HepG2 (cell line): ENCODE results near the gene SP3. TPM values are rescaled to one million over a fixed set of nuclear protein-coding genes. Genes with fewer than 3 reads are reported as not detected.
A peak's percentile ranks its signal among the peaks of the same experiment; 100 is the strongest.

Experiments used
- ETV5 ChIP-seq: IDR thresholded peaks from 2 replicates; pipeline ENCODE4 v1.6.1; 2018; ENCODE audit warnings: missing biosample characterization, missing genetic modification reagents, inconsistent platforms, borderline replicate concordance
- ETV6 ChIP-seq: sonication (generic); formaldehyde crosslinking; conservative IDR thresholded peaks from 2 replicates; pipeline ENCODE4 v1.4.0; 2020; ENCODE audit warnings: missing genetic modification reagents
- KDM5B ChIP-seq: sonication (generic); formaldehyde crosslinking; IDR thresholded peaks from 2 replicates; pipeline ENCODE4 v1.4.0; 2020; ENCODE audit warnings: missing genetic modification reagents, mild to moderate bottlenecking, borderline replicate concordance
- KLF6 ChIP-seq: IDR thresholded peaks from 2 replicates; pipeline ENCODE4 v1.8.0; 2016; ENCODE audit warnings: missing biosample characterization, missing genetic modification reagents
- NR2F2 ChIP-seq: IDR thresholded peaks from 2 replicates; pipeline ENCODE4 v1.6.1; 2012; ENCODE audit warnings: low read depth, inconsistent platforms, borderline replicate concordance
- RFXANK ChIP-seq: IDR thresholded peaks from 2 replicates; pipeline ENCODE4 v1.6.1; 2016
- SIX1 ChIP-seq: sonication (generic); formaldehyde crosslinking; IDR thresholded peaks from 2 replicates; pipeline ENCODE4 v1.4.0; 2020; ENCODE audit warnings: missing genetic modification reagents, borderline replicate concordance
- SMC3 ChIP-seq: IDR thresholded peaks from 2 replicates; pipeline ENCODE4 v1.6.1; 2011; ENCODE audit warnings: low read length, improper control_type of control experiment
- SOX5 ChIP-seq: IDR thresholded peaks from 2 replicates; pipeline ENCODE4 v1.6.1; 2016; ENCODE audit warnings: borderline replicate concordance
- STAT5B ChIP-seq: sonication (generic); formaldehyde crosslinking; IDR thresholded peaks from 2 replicates; pipeline ENCODE4 v1.4.0; 2020; ENCODE audit warnings: missing genetic modification reagents
- ZBTB8A ChIP-seq: sonication (generic); formaldehyde crosslinking; IDR thresholded peaks from 2 replicates; pipeline ENCODE4 v1.4.0; 2020; ENCODE audit warnings: mild to moderate bottlenecking, low read depth, missing genetic modification reagents, borderline replicate concordance
- ZIK1 ChIP-seq: sonication (generic); formaldehyde crosslinking; IDR thresholded peaks from 2 replicates; pipeline ENCODE4 v1.5.0; 2020; ENCODE audit warnings: mild to moderate bottlenecking, low read depth, missing genetic modification reagents, borderline replicate concordance
- ZNF720 ChIP-seq: sonication (generic); formaldehyde crosslinking; IDR thresholded peaks from 2 replicates; pipeline ENCODE4 v1.4.0; 2020; ENCODE audit warnings: missing genetic modification reagents
- ZNF883 ChIP-seq: sonication (generic); formaldehyde crosslinking; IDR thresholded peaks from 2 replicates; pipeline ENCODE4 v1.5.1; 2020; ENCODE audit warnings: mild to moderate bottlenecking, missing genetic modification reagents; ENCODE audit errors: not compliant biosample characterization
- ZSCAN22 ChIP-seq: sonication (generic); formaldehyde crosslinking; IDR thresholded peaks from 2 replicates; pipeline ENCODE4 v1.4.0; 2020; ENCODE audit warnings: mild to moderate bottlenecking, missing genetic modification reagents
- polyA plus RNA-seq, 8 experiments: library from polyadenylated mRNA; depleted of rRNA in 3 of 8; stranded (reverse) in 7 of 8; unstranded in 1 of 8; fragments of >200 nt; fragmentation: Illumina TruSeq in 4 of 8; extraction: Trizol in 4 of 8; gene quantifications; 2 replicates each; pipeline versions ENCODE4 v1.2.1 to v1.2.3, GENCODE V29; 2011 to 2016; ENCODE audit warnings: low read depth in 4 of 8, missing spikeins in 1 of 8, mixed read lengths in 1 of 8; ENCODE audit not compliant: insufficient read depth in 1 of 8
- total RNA-seq, 5 experiments: library from RNA; depleted of rRNA; stranded (reverse); fragments of >200 nt; fragmentation: Illumina TruSeq; extraction: Trizol; gene quantifications; 2 replicates each; pipeline ENCODE4 v1.2.3, GENCODE V29; 2016; ENCODE audit warnings: low read depth in 1 of 5
- TF ChIP-seq, protein P1 (sequence below): sonication (generic); formaldehyde crosslinking; IDR thresholded peaks from 2 replicates; pipeline ENCODE4 v1.5.0; 2020; ENCODE audit warnings: missing genetic modification reagents, mild to moderate bottlenecking, borderline replicate concordance
- TF ChIP-seq, protein P2 (sequence below): fragments of 450-650 bp; IDR thresholded peaks from 2 replicates; pipeline ENCODE4 v1.6.1; 2016
- TF ChIP-seq, protein P3 (sequence below): sonication (generic); formaldehyde crosslinking; IDR thresholded peaks from 2 replicates; pipeline ENCODE4 v1.4.0; 2020; ENCODE audit warnings: missing genetic modification reagents
- TF ChIP-seq, protein P4 (sequence below): sonication (generic); formaldehyde crosslinking; IDR thresholded peaks from 2 replicates; pipeline ENCODE4 v1.4.0; 2020; ENCODE audit warnings: missing genetic modification reagents, borderline replicate concordance
- TF ChIP-seq, protein P5 (sequence below): sonication (generic); formaldehyde crosslinking; IDR thresholded peaks from 2 replicates; pipeline ENCODE4 v1.8.1; 2023; ENCODE audit warnings: missing genetic modification reagents, mild to moderate bottlenecking, borderline replicate concordance
- TF ChIP-seq, protein P6 (sequence below): sonication (generic); formaldehyde crosslinking; IDR thresholded peaks from 2 replicates; pipeline ENCODE4 v1.5.0; 2020; ENCODE audit warnings: mild to moderate bottlenecking, missing genetic modification reagents, moderate library complexity

Gene SP3
- total and polyA plus RNA-seq, 2 of the 13 experiments (the other 11 are each of a cell fraction or from before 2014, with no cell fraction given): 57.3 to 132 TPM

DNA sequence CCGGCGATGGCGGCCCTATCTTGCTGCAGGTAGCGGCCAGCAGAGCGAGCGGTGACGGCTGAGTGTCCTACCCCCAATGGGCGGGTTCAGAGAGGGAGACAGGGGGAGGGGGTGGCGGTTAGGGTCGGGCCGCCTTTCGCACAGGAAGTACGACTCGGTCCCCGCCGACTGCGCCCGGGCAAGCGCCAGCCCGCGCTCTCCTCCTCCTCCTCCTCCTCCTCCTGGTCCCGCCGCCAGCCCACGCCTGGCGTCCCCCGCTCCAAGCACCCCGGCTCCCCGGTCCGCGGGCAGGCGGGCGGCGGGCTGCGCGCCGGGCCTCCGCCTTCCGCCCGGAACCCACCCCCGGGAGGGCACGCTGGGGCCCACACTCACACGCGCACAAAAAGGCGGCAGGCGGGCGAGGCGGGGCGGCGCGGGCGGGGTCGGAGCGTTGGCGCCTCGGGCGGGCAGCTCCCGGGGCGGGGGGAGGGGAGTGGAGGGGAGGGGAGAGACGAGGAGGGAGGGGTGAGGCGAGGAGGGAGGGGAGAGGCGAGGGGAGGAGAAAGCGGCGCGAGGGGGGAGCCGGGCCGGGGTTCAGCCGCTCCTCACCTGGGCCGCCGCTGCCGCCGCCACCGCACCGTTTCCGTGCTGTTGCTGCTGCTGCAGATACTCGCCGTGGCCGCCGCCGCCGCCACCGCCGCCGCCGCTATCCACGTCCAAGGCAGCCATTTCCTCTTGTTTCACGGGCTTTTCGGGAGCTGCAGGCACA lies 1.2 kb downstream of the SP3 start (continued):
- TF ChIP-seq ZSCAN22 (CRISPR knock-in tag) (no peak), ETV5 (CRISPR knock-in tag) (peak; percentile 51; the same call in 1 of the 2 replicates), ZNF720 (CRISPR knock-in tag) (no peak), SOX5 (no peak; the same call in 1 of the 2 replicates), ZBTB8A (no peak), ETV6 (CRISPR knock-in tag) (no peak), ZNF883 (CRISPR knock-in tag) (no peak), ZIK1 (CRISPR knock-in tag) (peak; percentile 88; the same call in 1 of the 2 replicates), NR2F2 (peak; percentile 40; the same call in 1 of the 2 replicates), KDM5B (CRISPR knock-in tag) (peak; percentile 24; the same call in 1 of the 2 replicates), KLF6 (no peak), RFXANK (CRISPR knock-in tag) (no peak), SIX1 (no peak), STAT5B (CRISPR knock-in tag) (no peak), SMC3 (no peak)
- TF ChIP-seq, protein P1, sequence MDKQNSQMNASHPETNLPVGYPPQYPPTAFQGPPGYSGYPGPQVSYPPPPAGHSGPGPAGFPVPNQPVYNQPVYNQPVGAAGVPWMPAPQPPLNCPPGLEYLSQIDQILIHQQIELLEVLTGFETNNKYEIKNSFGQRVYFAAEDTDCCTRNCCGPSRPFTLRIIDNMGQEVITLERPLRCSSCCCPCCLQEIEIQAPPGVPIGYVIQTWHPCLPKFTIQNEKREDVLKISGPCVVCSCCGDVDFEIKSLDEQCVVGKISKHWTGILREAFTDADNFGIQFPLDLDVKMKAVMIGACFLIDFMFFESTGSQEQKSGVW (CRISPR knock-in tag): no peak
- TF ChIP-seq, protein P2, sequence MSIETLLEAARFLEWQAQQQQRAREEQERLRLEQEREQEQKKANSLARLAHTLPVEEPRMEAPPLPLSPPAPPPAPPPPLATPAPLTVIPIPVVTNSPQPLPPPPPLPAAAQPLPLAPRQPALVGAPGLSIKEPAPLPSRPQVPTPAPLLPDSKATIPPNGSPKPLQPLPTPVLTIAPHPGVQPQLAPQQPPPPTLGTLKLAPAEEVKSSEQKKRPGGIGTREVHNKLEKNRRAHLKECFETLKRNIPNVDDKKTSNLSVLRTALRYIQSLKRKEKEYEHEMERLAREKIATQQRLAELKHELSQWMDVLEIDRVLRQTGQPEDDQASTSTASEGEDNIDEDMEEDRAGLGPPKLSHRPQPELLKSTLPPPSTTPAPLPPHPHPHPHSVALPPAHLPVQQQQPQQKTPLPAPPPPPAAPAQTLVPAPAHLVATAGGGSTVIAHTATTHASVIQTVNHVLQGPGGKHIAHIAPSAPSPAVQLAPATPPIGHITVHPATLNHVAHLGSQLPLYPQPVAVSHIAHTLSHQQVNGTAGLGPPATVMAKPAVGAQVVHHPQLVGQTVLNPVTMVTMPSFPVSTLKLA: no peak
- TF ChIP-seq, protein P3, sequence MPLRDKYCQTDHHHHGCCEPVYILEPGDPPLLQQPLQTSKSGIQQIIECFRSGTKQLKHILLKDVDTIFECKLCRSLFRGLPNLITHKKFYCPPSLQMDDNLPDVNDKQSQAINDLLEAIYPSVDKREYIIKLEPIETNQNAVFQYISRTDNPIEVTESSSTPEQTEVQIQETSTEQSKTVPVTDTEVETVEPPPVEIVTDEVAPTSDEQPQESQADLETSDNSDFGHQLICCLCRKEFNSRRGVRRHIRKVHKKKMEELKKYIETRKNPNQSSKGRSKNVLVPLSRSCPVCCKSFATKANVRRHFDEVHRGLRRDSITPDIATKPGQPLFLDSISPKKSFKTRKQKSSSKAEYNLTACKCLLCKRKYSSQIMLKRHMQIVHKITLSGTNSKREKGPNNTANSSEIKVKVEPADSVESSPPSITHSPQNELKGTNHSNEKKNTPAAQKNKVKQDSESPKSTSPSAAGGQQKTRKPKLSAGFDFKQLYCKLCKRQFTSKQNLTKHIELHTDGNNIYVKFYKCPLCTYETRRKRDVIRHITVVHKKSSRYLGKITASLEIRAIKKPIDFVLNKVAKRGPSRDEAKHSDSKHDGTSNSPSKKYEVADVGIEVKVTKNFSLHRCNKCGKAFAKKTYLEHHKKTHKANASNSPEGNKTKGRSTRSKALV: no peak
- TF ChIP-seq, protein P4, sequence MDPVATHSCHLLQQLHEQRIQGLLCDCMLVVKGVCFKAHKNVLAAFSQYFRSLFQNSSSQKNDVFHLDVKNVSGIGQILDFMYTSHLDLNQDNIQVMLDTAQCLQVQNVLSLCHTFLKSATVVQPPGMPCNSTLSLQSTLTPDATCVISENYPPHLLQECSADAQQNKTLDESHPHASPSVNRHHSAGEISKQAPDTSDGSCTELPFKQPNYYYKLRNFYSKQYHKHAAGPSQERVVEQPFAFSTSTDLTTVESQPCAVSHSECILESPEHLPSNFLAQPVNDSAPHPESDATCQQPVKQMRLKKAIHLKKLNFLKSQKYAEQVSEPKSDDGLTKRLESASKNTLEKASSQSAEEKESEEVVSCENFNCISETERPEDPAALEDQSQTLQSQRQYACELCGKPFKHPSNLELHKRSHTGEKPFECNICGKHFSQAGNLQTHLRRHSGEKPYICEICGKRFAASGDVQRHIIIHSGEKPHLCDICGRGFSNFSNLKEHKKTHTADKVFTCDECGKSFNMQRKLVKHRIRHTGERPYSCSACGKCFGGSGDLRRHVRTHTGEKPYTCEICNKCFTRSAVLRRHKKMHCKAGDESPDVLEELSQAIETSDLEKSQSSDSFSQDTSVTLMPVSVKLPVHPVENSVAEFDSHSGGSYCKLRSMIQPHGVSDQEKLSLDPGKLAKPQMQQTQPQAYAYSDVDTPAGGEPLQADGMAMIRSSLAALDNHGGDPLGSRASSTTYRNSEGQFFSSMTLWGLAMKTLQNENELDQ (CRISPR knock-in tag): no peak
- TF ChIP-seq, protein P5, sequence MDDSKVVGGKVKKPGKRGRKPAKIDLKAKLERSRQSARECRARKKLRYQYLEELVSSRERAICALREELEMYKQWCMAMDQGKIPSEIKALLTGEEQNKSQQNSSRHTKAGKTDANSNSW (CRISPR knock-in tag): no peak
- TF ChIP-seq, protein P6, sequence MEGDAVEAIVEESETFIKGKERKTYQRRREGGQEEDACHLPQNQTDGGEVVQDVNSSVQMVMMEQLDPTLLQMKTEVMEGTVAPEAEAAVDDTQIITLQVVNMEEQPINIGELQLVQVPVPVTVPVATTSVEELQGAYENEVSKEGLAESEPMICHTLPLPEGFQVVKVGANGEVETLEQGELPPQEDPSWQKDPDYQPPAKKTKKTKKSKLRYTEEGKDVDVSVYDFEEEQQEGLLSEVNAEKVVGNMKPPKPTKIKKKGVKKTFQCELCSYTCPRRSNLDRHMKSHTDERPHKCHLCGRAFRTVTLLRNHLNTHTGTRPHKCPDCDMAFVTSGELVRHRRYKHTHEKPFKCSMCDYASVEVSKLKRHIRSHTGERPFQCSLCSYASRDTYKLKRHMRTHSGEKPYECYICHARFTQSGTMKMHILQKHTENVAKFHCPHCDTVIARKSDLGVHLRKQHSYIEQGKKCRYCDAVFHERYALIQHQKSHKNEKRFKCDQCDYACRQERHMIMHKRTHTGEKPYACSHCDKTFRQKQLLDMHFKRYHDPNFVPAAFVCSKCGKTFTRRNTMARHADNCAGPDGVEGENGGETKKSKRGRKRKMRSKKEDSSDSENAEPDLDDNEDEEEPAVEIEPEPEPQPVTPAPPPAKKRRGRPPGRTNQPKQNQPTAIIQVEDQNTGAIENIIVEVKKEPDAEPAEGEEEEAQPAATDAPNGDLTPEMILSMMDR: no peak
